ENCODE data around the gene PABPC4L.

DNA sequence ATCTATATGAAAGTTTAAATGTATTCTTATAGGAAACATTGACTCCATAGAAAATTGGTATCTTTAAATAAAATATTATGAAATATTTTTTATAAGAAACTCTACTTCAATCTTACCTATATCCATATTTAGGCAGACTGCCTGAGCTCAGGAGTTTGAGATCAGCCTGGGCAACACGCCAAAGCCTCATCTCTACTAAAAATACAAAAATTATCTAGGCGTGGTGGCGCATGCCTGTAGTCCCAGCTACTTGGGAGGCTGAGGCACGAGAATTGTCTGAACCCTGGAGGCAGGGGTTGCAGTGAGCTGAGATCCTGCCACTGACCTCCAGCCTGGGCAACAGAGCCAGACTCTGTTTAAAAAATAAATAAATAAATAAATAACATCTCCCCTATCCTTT, 47.5 kb downstream of the PABPC4L start:
- no peak for TF ChIP-seq TEAD1 (CRISPR knock-in tag; IDR thresholded peaks at IDR 0.05)
- no peak for TF ChIP-seq MYBL2 (CRISPR knock-in tag; IDR thresholded peaks at IDR 0.05)
- no peak for TF ChIP-seq ATF3 (CRISPR knock-in tag; conservative IDR thresholded peaks at IDR 0.05)
- TF ChIP-seq E2F1 (CRISPR knock-in tag; IDR thresholded peaks at IDR 0.05): no peak
- TF ChIP-seq, protein P1, sequence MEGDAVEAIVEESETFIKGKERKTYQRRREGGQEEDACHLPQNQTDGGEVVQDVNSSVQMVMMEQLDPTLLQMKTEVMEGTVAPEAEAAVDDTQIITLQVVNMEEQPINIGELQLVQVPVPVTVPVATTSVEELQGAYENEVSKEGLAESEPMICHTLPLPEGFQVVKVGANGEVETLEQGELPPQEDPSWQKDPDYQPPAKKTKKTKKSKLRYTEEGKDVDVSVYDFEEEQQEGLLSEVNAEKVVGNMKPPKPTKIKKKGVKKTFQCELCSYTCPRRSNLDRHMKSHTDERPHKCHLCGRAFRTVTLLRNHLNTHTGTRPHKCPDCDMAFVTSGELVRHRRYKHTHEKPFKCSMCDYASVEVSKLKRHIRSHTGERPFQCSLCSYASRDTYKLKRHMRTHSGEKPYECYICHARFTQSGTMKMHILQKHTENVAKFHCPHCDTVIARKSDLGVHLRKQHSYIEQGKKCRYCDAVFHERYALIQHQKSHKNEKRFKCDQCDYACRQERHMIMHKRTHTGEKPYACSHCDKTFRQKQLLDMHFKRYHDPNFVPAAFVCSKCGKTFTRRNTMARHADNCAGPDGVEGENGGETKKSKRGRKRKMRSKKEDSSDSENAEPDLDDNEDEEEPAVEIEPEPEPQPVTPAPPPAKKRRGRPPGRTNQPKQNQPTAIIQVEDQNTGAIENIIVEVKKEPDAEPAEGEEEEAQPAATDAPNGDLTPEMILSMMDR (IDR thresholded peaks at IDR 0.05): no peak
- TF ChIP-seq KAT7 (CRISPR knock-in tag; IDR thresholded peaks at IDR 0.05; ENCODE audit: borderline replicate concordance): no peak
- TF ChIP-seq NR1H2 (CRISPR knock-in tag; IDR thresholded peaks at IDR 0.05): no peak
